ENCODE measurements around the gene POU2F1.

The POU2F1 gene

DNA sequence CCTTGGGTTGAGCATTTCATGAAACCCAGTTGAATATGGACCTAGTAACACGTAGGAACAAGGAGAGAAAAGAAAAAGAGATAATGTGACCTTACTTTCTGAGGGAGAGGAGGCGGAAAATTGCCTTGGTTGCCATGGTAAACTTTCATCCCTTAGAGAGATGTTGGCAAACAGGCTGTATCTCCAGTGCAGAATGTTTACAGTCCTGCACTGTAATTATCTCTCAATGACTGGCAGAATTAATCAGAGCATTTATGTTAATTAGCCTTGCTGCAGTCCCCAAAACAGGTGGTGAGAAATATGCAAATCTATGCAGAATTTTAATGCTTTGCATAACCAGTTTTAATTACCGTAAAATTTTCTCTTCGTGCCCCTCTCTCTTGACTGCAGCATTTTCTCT is 150.3 kb downstream of the POU2F1 start:
- peak; percentile 17 for DNase-seq

DNA sequence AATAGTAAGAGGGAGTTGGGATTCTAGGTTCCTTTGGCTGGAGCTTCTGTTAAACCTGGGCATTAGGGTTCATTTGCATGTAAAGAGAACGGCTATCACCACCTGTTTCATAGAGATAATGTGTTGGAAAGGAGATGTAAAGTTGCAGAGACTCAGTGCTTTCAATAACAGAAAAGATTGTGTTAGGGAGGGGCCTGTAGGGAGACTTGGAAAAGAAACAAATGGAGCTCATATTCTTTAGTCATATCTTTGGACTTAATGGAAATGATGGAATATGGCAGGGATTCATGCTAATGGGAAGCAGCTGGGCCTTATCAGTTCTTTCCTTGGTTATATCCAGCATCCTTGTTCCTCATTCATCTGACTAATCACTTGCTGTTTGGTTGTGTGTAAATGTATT is 152.7 kb downstream of the POU2F1 start:
- peak; percentile 25 for DNase-seq

DNA sequence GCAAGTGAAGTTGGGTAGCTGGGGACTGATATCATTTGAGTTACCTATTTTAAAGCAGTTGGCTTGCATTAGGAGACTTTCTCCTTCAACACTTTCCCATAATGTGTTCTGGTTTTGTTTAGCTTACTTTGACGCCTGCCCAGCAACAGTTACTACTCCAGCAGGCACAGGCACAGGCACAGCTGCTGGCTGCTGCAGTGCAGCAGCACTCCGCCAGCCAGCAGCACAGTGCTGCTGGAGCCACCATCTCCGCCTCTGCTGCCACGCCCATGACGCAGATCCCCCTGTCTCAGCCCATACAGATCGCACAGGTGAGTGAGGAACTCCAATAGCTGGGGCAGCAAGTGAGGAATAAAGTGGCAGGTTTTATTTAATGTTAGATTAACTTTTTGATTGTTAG is 153.3 kb downstream of the POU2F1 start:
- DNase-seq = no peak

DNA sequence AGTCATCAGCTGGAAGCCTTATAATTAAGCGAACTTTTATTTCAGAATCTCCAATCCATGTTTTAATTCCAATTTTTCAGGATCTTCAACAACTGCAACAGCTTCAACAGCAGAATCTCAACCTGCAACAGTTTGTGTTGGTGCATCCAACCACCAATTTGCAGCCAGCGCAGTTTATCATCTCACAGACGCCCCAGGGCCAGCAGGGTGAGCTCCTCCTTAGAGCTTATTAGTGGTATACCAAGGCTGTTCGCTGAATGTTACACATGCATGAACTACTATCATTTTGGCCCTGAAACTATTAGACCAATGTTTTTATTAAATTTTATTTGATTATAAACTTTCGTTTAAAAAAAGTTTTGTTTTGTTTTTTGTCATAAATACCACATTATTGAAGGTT is 155.3 kb downstream of the POU2F1 start:
- no peak for DNase-seq

DNA sequence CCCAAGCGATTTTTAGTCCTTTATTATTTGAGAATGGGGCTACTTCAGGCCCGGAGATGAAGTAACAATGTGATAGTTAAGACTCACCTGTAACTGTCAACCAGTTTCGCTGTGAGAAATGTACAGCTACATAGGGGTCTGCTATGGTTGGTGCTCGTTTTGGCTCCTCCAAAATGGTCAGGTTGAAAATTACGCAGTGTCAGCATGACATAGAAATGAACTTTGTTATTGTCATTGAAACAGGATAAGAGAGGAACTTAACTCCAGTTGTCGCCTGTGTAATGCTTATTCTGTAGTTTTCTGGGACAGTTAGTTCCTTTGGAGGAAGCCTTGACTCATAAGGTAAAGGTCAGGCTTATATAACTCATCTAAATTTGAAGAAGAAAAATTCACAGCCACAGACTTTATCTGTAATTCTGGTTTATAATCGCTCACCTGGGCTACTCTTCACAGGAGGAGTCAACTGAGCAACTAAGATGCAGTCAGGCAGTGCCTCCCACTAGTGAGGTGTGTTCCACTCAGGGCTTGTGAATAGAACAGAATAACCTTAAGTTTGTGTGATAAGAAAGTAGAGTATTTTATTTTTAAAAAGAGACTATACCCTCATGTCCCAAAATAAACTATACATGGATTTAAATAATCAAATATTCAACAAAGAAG is 166.7 kb downstream of the POU2F1 start:
- no peak for DNase-seq

DNA sequence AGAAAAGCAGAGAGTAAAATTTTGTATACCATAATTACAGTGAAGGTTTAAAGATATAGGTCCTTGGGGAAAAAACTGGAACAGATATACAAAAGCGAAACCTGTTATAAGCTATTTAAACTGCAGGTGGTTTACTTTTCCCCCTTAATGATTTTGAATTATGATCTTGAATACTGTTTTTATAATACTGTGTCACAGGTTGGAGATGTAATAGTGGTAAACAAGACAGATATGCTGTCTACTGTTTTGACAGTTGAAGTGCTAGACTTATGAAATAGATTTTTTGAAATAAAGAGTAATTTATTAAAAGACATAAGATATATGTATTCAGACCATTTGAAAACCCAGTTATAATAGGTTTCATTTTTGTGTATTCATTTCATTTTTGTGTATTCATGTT is 168.3 kb downstream of the POU2F1 start:
- DNase-seq = no peak

DNA sequence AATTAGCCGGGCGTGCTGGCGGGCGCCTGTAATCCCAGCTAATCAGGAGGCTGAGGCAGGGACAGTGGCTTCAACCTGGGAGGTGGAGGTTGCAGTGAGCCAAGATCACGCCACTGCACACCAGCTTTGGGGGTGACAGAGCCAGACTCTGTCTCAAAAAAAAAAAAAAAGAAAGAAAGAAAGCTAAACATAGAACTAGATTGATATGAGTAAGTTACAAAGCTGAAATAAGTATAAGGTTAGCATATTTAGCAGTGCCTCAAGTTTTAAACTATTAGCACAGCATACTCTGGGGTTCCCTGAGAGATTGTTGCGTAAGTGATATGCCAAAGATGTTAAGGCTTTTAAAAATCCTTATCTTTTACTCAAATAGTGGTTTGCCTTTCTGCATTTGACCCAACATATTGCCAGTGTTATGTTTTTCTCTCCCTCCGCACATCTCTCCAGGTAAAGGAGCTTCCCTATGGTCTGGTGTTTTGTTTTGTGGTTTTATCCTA is 171.6 kb downstream of the POU2F1 start:
- DNase-seq = no peak

- DNase-seq = no peak
Observed at GRCh38 chr1:167400359-167400953, 179.8 kb downstream of the POU2F1 start.

- peak; percentile 66 for DNase-seq
Observed at GRCh38 chr1:167401260-167401873, 180.7 kb downstream of the POU2F1 start.

DNA sequence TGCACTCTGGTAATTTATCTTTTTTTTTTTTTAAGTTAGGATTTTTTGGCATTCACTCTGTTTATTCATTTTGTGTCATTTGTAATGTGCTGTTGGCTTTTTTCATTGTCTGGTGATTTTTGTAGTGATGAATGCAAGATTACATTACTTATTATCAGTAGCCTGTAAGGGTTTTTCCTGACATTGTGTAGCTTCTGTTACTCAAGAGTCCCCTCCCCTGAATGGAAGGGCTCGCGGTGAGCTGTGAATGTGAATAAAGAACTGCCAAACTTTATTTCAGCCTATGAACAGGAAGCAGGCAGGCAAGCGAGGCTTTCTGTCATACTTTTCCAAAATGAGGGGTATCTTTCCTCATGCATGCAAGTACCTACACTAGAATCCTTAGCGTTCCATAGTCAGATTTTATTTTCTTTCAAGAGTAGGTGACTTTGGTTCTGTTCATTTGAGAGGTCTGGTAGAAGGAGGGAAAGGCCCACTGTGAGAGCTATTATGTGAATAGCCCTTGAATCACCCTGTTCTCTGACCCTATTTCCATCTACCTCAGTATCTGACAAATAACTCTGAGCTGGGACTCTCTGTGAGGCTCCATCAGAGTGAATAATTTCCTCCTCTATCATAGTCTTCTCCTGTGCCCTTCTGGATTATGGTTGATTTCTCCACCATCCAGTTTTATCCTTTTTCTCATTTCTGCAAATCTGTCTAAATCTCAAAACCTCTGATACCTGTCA is 183.6 kb downstream of the POU2F1 start:
- DNase-seq = no peak

GRCh38 chr1:167404908-167405307 is 184.2 kb downstream of the POU2F1 start:
- no peak for DNase-seq

GRCh38 chr1:167408355-167408754 is 187.7 kb downstream of the POU2F1 start:
- no peak for DNase-seq

DNA sequence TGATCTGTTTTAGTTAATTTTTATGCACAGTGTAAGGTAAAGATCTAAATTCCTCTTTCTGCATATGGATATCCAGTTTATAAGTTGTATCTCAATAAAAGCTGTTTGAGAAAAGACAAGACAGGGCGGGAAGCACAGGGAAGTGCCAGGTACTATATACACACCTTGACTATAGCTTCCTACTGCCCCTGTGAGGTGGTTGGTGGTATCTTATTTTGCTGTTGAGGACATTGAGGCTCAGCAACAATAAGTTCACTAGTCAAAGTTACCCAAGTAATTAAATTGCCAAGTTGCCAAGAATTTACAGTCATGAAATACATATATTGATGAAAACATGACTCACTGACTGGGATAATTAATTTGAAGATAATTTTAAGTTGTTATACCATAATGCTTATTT is 188.5 kb downstream of the POU2F1 start:
- no peak for DNase-seq

- no peak for DNase-seq
Observed at GRCh38 chr1:167412072-167412471, 191.4 kb downstream of the POU2F1 start.

DNA sequence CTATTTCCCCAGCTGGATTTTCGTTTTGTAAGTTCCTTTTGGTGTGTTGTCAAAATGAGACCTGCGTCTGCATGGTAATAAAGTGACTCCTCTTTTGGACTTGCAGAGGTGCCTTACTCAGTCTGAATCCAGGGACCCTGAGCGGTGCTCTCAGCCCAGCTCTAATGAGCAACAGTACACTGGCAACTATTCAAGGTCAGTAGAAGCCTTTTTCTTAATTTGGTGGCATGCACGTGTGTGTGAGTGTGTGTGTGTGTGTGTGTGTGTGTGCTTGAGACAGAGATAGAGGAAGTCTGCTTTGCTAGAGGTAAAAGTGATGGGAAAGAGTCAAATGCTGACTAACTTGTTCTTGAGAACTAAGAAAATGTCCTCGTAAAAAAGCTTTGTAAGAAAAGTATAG is 192.2 kb downstream of the POU2F1 start:
- DNase-seq = no peak

GRCh38 chr1:167413328-167413727 is 192.6 kb downstream of the POU2F1 start:
- no peak for DNase-seq

DNA sequence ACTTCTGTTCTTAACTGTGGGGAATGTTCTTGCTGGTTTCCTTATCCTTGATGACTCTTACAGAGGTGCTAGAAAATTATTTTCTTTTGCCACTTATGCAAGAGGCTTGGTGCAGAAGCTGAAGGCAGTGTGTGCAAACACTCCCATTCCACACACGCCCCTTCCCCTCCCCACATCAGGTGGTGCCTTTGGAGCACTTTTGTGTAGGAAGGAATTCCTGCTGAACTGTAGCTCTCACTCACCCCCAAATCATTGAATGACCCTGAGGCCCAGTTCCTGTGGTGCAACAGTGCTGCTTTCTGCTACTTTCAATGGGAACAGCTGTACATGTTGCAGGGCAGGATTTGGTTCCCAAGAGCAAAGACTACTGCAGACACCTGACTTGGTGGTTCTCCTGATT is 195.8 kb downstream of the POU2F1 start:
- DNase-seq = no peak

GRCh38 chr1:167418391-167418790 is 197.7 kb downstream of the POU2F1 start:
- no peak for DNase-seq

DNA sequence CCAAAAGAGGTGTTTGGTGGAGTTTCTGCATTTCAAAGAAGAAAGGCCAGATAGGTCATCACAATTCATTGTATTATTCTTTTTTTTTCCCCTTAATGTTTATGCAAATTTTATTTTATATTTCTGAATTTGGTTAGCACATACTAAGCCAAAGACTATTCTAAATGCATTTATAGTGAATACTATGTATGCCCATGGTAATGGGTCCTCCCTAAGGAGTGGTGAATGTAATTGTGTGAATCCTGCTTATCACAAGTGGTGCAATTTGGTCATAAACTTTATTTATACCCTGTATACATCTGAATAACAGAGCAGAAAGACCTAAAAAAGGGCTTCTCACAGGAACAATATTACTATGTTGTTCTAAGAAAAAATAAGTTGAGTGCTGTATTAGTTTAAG is 198.6 kb downstream of the POU2F1 start:
- DNase-seq = no peak

DNA sequence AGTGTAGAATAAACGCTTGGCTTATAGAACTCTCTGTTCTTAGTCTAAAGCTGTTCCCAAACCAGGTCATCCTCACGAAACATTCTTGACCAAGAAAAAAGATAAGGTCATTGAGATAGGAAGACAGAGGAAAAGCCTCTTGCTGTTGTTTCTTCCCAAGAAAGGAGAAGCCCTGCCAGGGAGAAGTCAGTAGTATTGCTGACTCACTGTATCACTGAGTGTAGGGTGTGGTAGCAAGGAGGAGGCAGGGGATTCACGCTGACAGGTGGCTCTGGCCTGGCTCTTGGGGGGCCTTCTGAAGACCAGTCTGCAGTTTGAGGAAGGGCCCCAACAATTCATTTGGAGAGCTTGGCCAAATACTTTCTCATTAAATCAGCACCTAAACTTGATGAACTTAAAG is 199.8 kb downstream of the POU2F1 start:
- no peak for DNase-seq

DNA sequence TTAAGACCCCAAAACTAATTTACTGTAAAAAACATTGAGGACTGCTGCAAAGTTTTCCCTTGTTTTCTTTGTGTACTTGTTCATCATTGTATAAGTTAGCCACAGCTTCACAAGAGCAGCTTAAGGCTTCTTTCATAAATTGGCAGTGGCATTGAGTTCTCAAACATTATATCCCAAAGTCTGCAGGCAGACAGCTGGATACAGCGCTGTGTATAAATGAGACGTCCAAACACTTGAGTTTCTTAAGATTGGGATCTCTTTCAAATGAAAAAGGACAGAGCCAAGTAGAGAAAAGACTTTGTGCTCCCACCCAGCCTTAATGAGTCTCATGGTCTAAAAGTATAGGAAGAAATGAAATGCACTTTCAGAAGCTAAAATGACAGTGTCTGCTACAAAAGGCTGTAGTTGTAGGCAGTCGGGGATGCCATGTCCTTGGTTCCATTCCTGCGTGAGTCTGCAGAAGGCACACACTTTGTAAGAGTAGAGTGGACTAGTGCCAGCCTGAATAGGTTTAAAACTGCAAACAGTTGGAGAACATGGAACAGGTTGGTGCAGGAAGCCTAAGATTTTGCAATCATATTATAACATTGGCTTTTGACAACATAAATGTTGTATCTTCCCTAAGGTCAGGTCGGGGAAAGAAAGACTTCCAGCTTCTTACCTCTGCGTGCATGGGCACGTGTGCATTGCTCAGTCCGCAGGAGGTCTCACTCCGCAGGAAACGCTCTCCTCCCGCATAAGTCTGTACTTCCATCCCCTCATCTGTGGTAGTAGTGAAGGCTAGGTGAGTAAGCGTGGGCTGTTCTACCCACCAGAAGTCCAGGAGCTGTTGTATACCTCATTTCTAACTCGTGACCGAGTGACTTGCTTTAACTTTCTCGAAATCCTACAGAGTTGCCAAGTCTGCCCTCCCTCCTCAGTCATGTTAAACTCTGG is 203.3 kb downstream of the POU2F1 start:
- DNase-seq = no peak

- no peak for DNase-seq
Observed at GRCh38 chr1:167425482-167425881, 204.8 kb downstream of the POU2F1 start.

GRCh38 chr1:167426716-167427115 is 206.0 kb downstream of the POU2F1 start:
- no peak for DNase-seq

All from eye (tissue), 1 donor.